A549 treated with Mapracorat at 1 μM for 4 hours (cell line): ENCODE results near the gene CPA3. TPM values are rescaled to one million over a fixed set of nuclear protein-coding genes. Genes with fewer than 3 reads are reported as not detected.

ENCODE experiments used
- total RNA-seq: library from RNA; stranded (reverse); fragments of 200-300 nt; extraction: Qiagen RNA extraction; gene quantifications from 5 replicates; pipeline ENCODE4 v1.2.3, GENCODE V29; 2022

CPA3 gene, protein sequence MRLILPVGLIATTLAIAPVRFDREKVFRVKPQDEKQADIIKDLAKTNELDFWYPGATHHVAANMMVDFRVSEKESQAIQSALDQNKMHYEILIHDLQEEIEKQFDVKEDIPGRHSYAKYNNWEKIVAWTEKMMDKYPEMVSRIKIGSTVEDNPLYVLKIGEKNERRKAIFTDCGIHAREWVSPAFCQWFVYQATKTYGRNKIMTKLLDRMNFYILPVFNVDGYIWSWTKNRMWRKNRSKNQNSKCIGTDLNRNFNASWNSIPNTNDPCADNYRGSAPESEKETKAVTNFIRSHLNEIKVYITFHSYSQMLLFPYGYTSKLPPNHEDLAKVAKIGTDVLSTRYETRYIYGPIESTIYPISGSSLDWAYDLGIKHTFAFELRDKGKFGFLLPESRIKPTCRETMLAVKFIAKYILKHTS
- not detected in 5 replicates for total RNA-seq

DNA sequence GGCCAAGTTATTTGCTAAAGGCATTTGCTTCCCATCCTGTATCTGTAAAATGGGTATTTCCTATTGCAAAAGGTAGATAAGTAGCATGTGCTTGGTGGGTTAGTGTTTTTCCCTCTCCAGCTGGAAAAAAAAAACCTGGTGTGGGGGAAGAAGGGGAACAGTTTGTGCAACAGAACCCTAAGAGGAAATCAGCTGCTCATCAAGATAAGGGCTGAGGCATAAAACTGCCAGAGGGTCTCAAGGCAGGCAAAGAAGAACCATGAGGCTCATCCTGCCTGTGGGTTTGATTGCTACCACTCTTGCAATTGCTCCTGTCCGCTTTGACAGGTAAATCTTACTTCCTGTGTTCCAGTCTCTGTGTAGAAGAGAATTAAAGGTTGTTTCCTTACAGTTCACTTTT lies at the start of gene CPA3:
Gene CPA3, plus strand, starts transcription at position 248 of the 400 bp plus-strand sequence. Its CDS starts 12 bp downstream, at position 260.

DNA sequence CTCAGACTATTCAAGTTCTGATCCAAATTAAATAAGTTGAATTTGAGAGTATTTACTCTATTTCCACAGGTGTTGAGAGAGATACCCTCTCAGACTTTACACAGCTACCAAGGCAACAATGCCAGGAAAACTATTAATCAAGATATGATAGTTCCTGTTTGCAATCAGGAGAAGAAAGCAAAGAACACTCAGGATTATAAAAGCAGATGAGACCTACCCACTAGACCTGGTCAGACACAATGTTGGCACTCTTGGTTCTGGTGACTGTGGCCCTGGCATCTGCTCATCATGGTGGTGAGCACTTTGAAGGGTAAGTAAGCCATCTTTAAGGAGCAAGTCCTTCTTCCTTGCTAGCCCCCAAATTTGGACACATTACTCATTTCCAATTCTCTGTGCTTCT lies 37.5 kb upstream of the CPA3 start, which contains the start of gene CPB1:
Gene CPB1, plus strand, starts transcription at position 227 of the 400 bp plus-strand sequence. Its CDS starts 13 bp downstream, at position 240.

Other genes starting within 250 kb of the CPA3 start
- gene AGTR1, start 167.4 kb upstream of the CPA3 start, total RNA-seq = 0.32 to 0.72 TPM (median 0.51 TPM) in 5 replicates
- not detected in 5 replicates for gene CPB1, start 37.5 kb upstream of the CPA3 start, total RNA-seq
- gene GYG1, start 126.2 kb downstream of the CPA3 start, total RNA-seq = 32.2 to 37.0 TPM (median 34.9 TPM) in 5 replicates
- gene HLTF, start 221.2 kb downstream of the CPA3 start, total RNA-seq = 13.0 to 17.5 TPM (median 17.0 TPM) in 5 replicates